Measurements from ENCODE around the gene LRP5.

GRCh38 chr11:68375337-68375736 lies 62.9 kb downstream of the LRP5 start:
- TF ChIP-seq CTCF (IDR thresholded peaks at IDR 0.05 in 2 of 3, conservative IDR thresholded peaks at IDR 0.05 in 1 of 3; ENCODE audit: borderline replicate concordance in 1 of 3, insufficient read depth in 1 of 3, low read depth in 2 of 3, low read length in 2 of 3) (no peak), ZNF274 (IDR thresholded peaks at IDR 0.05; ENCODE audit: low read depth, low read length) (no peak)

All from HCT116 (cell line).